Measurements from ENCODE around the gene MTHFD1L.

The MTHFD1L gene

GRCh38 chr6:151131324-151132007, 266.0 kb downstream of the MTHFD1L start:
- Histone ChIP-seq H3K4me1 (ENCODE audit: control insufficient read depth, insufficient read depth, low read length) (peaks cover 16% of the 10 kb centered on the region), H3K27me3 (ENCODE audit: control insufficient read depth, insufficient read depth, low read length) (no peaks in the 10 kb centered on the region), H3K36me3 (ENCODE audit: control insufficient read depth, insufficient read depth, low read length) (no peaks in the 10 kb centered on the region), H3K4me3 (ENCODE audit: low read depth, low read length) (no peak overlapping the region), H3K9me3 (ENCODE audit: control insufficient read depth, insufficient read depth, low read length) (peaks cover 3% of the 10 kb centered on the region), H3K9ac (ENCODE audit: low read depth, low read length) (no peak overlapping the region)

GRCh38 chr6:151136141-151136755, 270.7 kb downstream of the MTHFD1L start:
- Histone ChIP-seq H3K9ac (ENCODE audit: low read depth, low read length) (no peak overlapping the region), H3K36me3 (ENCODE audit: control insufficient read depth, insufficient read depth, low read length) (no peaks in the 10 kb centered on the region), H3K27me3 (ENCODE audit: control insufficient read depth, insufficient read depth, low read length) (no peaks in the 10 kb centered on the region), H3K4me3 (ENCODE audit: low read depth, low read length) (no peak overlapping the region), H3K9me3 (ENCODE audit: control insufficient read depth, insufficient read depth, low read length) (peaks cover 3% of the 10 kb centered on the region), H3K4me1 (ENCODE audit: control insufficient read depth, insufficient read depth, low read length) (peaks cover 3% of the 10 kb centered on the region)

- Histone ChIP-seq H3K9me3 (ENCODE audit: control insufficient read depth, insufficient read depth, low read length) (peaks cover 3% of the 10 kb centered on the region), H3K9ac (ENCODE audit: low read depth, low read length) (no peak overlapping the region), H3K4me1 (ENCODE audit: control insufficient read depth, insufficient read depth, low read length) (peaks cover 3% of the 10 kb centered on the region), H3K36me3 (ENCODE audit: control insufficient read depth, insufficient read depth, low read length) (no peaks in the 10 kb centered on the region), H3K4me3 (ENCODE audit: low read depth, low read length) (no peak overlapping the region), H3K27me3 (ENCODE audit: control insufficient read depth, insufficient read depth, low read length) (no peaks in the 10 kb centered on the region)
Measured at GRCh38 chr6:151137542-151137941, 272.0 kb downstream of the MTHFD1L start.

- no peak overlapping the region for H3K9ac ChIP-seq (ENCODE audit: low read depth, low read length)
- peaks cover 3% of the 10 kb centered on the region for H3K9me3 ChIP-seq (ENCODE audit: control insufficient read depth, insufficient read depth, low read length)
- peaks cover 3% of the 10 kb centered on the region for H3K4me1 ChIP-seq (ENCODE audit: control insufficient read depth, insufficient read depth, low read length)
- H3K4me3 ChIP-seq (ENCODE audit: low read depth, low read length), result no peak overlapping the region
- H3K36me3 ChIP-seq (ENCODE audit: control insufficient read depth, insufficient read depth, low read length), result no peaks in the 10 kb centered on the region
- no peaks in the 10 kb centered on the region for H3K27me3 ChIP-seq (ENCODE audit: control insufficient read depth, insufficient read depth, low read length)
Measured at GRCh38 chr6:151139524-151139923, 274.0 kb downstream of the MTHFD1L start.

GRCh38 chr6:151140767-151141166, 275.3 kb downstream of the MTHFD1L start:
- peaks cover 3% of the 10 kb centered on the region for H3K4me1 ChIP-seq (ENCODE audit: control insufficient read depth, insufficient read depth, low read length)
- H3K27me3 ChIP-seq (ENCODE audit: control insufficient read depth, insufficient read depth, low read length), result no peaks in the 10 kb centered on the region
- no peaks in the 10 kb centered on the region for H3K36me3 ChIP-seq (ENCODE audit: control insufficient read depth, insufficient read depth, low read length)
- H3K4me3 ChIP-seq (ENCODE audit: low read depth, low read length), result no peak overlapping the region
- no peak overlapping the region for H3K9ac ChIP-seq (ENCODE audit: low read depth, low read length)
- no peaks in the 10 kb centered on the region for H3K9me3 ChIP-seq (ENCODE audit: control insufficient read depth, insufficient read depth, low read length)

GRCh38 chr6:151141685-151142084, 276.2 kb downstream of the MTHFD1L start:
- Histone ChIP-seq H3K9ac (ENCODE audit: low read depth, low read length) (no peak overlapping the region), H3K9me3 (ENCODE audit: control insufficient read depth, insufficient read depth, low read length) (no peaks in the 10 kb centered on the region), H3K4me1 (ENCODE audit: control insufficient read depth, insufficient read depth, low read length) (no peaks in the 10 kb centered on the region), H3K4me3 (ENCODE audit: low read depth, low read length) (no peak overlapping the region), H3K27me3 (ENCODE audit: control insufficient read depth, insufficient read depth, low read length) (no peaks in the 10 kb centered on the region), H3K36me3 (ENCODE audit: control insufficient read depth, insufficient read depth, low read length) (no peaks in the 10 kb centered on the region)

GRCh38 chr6:151142676-151143075, 277.2 kb downstream of the MTHFD1L start:
- Histone ChIP-seq H3K9ac (ENCODE audit: low read depth, low read length) (no peak overlapping the region), H3K9me3 (ENCODE audit: control insufficient read depth, insufficient read depth, low read length) (no peaks in the 10 kb centered on the region), H3K27me3 (ENCODE audit: control insufficient read depth, insufficient read depth, low read length) (no peaks in the 10 kb centered on the region), H3K36me3 (ENCODE audit: control insufficient read depth, insufficient read depth, low read length) (no peaks in the 10 kb centered on the region), H3K4me1 (ENCODE audit: control insufficient read depth, insufficient read depth, low read length) (no peaks in the 10 kb centered on the region), H3K4me3 (ENCODE audit: low read depth, low read length) (no peak overlapping the region)

GRCh38 chr6:151143337-151143736, 277.8 kb downstream of the MTHFD1L start:
- Histone ChIP-seq H3K36me3 (ENCODE audit: control insufficient read depth, insufficient read depth, low read length) (no peaks in the 10 kb centered on the region), H3K9ac (ENCODE audit: low read depth, low read length) (no peak overlapping the region), H3K4me1 (ENCODE audit: control insufficient read depth, insufficient read depth, low read length) (no peaks in the 10 kb centered on the region), H3K4me3 (ENCODE audit: low read depth, low read length) (no peak overlapping the region), H3K9me3 (ENCODE audit: control insufficient read depth, insufficient read depth, low read length) (no peaks in the 10 kb centered on the region), H3K27me3 (ENCODE audit: control insufficient read depth, insufficient read depth, low read length) (no peaks in the 10 kb centered on the region)

GRCh38 chr6:151143806-151144205, 278.3 kb downstream of the MTHFD1L start:
- Histone ChIP-seq H3K9ac (ENCODE audit: low read depth, low read length) (no peak overlapping the region), H3K27me3 (ENCODE audit: control insufficient read depth, insufficient read depth, low read length) (no peaks in the 10 kb centered on the region), H3K36me3 (ENCODE audit: control insufficient read depth, insufficient read depth, low read length) (no peaks in the 10 kb centered on the region), H3K4me1 (ENCODE audit: control insufficient read depth, insufficient read depth, low read length) (no peaks in the 10 kb centered on the region), H3K4me3 (ENCODE audit: low read depth, low read length) (no peak overlapping the region), H3K9me3 (ENCODE audit: control insufficient read depth, insufficient read depth, low read length) (no peaks in the 10 kb centered on the region)

- no peak overlapping the region for H3K9ac ChIP-seq (ENCODE audit: low read depth, low read length)
- H3K4me3 ChIP-seq (ENCODE audit: low read depth, low read length), result no peak overlapping the region
- H3K9me3 ChIP-seq (ENCODE audit: control insufficient read depth, insufficient read depth, low read length), result no peaks in the 10 kb centered on the region
- H3K36me3 ChIP-seq (ENCODE audit: control insufficient read depth, insufficient read depth, low read length), result no peaks in the 10 kb centered on the region
- H3K4me1 ChIP-seq (ENCODE audit: control insufficient read depth, insufficient read depth, low read length), result no peaks in the 10 kb centered on the region
- no peaks in the 10 kb centered on the region for H3K27me3 ChIP-seq (ENCODE audit: control insufficient read depth, insufficient read depth, low read length)
Measured at GRCh38 chr6:151147118-151147832, 281.8 kb downstream of the MTHFD1L start.

GRCh38 chr6:151148111-151148510, 282.6 kb downstream of the MTHFD1L start:
- no peak overlapping the region for H3K4me3 ChIP-seq (ENCODE audit: low read depth, low read length)
- no peaks in the 10 kb centered on the region for H3K36me3 ChIP-seq (ENCODE audit: control insufficient read depth, insufficient read depth, low read length)
- H3K27me3 ChIP-seq (ENCODE audit: control insufficient read depth, insufficient read depth, low read length), result no peaks in the 10 kb centered on the region

GRCh38 chr6:151149793-151150192, 284.3 kb downstream of the MTHFD1L start:
- Histone ChIP-seq H3K9ac (ENCODE audit: low read depth, low read length) (no peak overlapping the region), H3K27me3 (ENCODE audit: control insufficient read depth, insufficient read depth, low read length) (no peaks in the 10 kb centered on the region), H3K9me3 (ENCODE audit: control insufficient read depth, insufficient read depth, low read length) (no peaks in the 10 kb centered on the region), H3K4me1 (ENCODE audit: control insufficient read depth, insufficient read depth, low read length) (no peaks in the 10 kb centered on the region), H3K36me3 (ENCODE audit: control insufficient read depth, insufficient read depth, low read length) (no peaks in the 10 kb centered on the region), H3K4me3 (ENCODE audit: low read depth, low read length) (no peak overlapping the region)

More at GRCh38 chr6:151148111-151148510, 282.6 kb downstream of the MTHFD1L start:
- H3K9ac ChIP-seq (ENCODE audit: low read depth, low read length), result no peak overlapping the region
- H3K4me1 ChIP-seq (ENCODE audit: control insufficient read depth, insufficient read depth, low read length), result no peaks in the 10 kb centered on the region
- H3K9me3 ChIP-seq (ENCODE audit: control insufficient read depth, insufficient read depth, low read length), result no peaks in the 10 kb centered on the region
